A673 (cell line): ENCODE results near the gene CYSTM1.

ENCODE experiments used
- CTCF ChIP-seq: fragments of 300-800, 200-600 bp; sonication (generic); conservative IDR thresholded peaks from 2 replicates; pipeline ENCODE4 v1.5.1; 2017; ENCODE audit warnings: low read depth, mild to moderate bottlenecking, antibody characterized with exemption, low read length, moderate library complexity, mixed read lengths
- EZH2 ChIP-seq: fragments of 200-600 bp; sonication (generic); IDR thresholded peaks from 2 replicates; pipeline ENCODE4 v1.6.1; 2017; ENCODE audit warnings: borderline replicate concordance, low read depth, mild to moderate bottlenecking, mixed read lengths, antibody characterized with exemption, low read length; ENCODE audit not compliant: poor library complexity, severe bottlenecking

GRCh38 chr5:140135127-140135526, 39.9 kb upstream of the CYSTM1 start:
- TF ChIP-seq CTCF (no peak), EZH2 (no peak)
